ENCODE measurements around the gene WWTR1. TPM values are rescaled to one million over a fixed set of nuclear protein-coding genes. Genes with fewer than 3 reads are reported as not detected.

WWTR1 gene
- total RNA-seq, 1 donor from 2014 or later: 0.73 TPM

GRCh38 chr3:149527531-149528339 is 130.1 kb downstream of the WWTR1 start:
- intact Hi-C loops (cut with micrococcal nuclease): no loop called here
- no peaks in the 10 kb centered on the region for H3K36me3 Mint-ChIP-seq (ENCODE audit: low read depth)
- TF ChIP-seq, protein P1, sequence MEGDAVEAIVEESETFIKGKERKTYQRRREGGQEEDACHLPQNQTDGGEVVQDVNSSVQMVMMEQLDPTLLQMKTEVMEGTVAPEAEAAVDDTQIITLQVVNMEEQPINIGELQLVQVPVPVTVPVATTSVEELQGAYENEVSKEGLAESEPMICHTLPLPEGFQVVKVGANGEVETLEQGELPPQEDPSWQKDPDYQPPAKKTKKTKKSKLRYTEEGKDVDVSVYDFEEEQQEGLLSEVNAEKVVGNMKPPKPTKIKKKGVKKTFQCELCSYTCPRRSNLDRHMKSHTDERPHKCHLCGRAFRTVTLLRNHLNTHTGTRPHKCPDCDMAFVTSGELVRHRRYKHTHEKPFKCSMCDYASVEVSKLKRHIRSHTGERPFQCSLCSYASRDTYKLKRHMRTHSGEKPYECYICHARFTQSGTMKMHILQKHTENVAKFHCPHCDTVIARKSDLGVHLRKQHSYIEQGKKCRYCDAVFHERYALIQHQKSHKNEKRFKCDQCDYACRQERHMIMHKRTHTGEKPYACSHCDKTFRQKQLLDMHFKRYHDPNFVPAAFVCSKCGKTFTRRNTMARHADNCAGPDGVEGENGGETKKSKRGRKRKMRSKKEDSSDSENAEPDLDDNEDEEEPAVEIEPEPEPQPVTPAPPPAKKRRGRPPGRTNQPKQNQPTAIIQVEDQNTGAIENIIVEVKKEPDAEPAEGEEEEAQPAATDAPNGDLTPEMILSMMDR (IDR thresholded peaks at IDR 0.05): no peak
- CTCF ChIA-PET: interaction anchor here (0.6 kb wide), 1 partner anchor 19 kb away, joined by 3 read pairs; no protein-coding TSS in a partner anchor
- peaks cover 3% of the 10 kb centered on the region for H3K27me3 Mint-ChIP-seq
- POLR2A ChIA-PET: no interaction called here
- H3K27ac Mint-ChIP-seq: no peak overlapping the region
- peaks cover 7% of the 10 kb centered on the region for H3K4me1 Mint-ChIP-seq
- ATAC-seq (ENCODE audit: low read depth) (no peak), DNase-seq (no peak)
- H3K9me3 Mint-ChIP-seq: no peaks in the 10 kb centered on the region
- H3K4me3 Mint-ChIP-seq: no peak overlapping the region

- ChIA-PET CTCF (interaction anchor here (0.6 kb wide), 1 partner anchor 105 kb away, joined by 3 read pairs; no protein-coding TSS in a partner anchor), POLR2A (no interaction called here)
- no peaks in the 10 kb centered on the region for H3K4me1 Mint-ChIP-seq
- TF ChIP-seq, protein P1 (IDR thresholded peaks at IDR 0.05): no peak
- no peak overlapping the region for H3K4me3 Mint-ChIP-seq
- intact Hi-C loops (cut with micrococcal nuclease): no loop called here
- peaks cover 4% of the 10 kb centered on the region for H3K27me3 Mint-ChIP-seq
- ATAC-seq (ENCODE audit: low read depth) (no peak), DNase-seq (no peak)
- no peaks in the 10 kb centered on the region for H3K9me3 Mint-ChIP-seq
- no peak overlapping the region for H3K27ac Mint-ChIP-seq
- no peaks in the 10 kb centered on the region for H3K36me3 Mint-ChIP-seq (ENCODE audit: low read depth)
Measured at GRCh38 chr3:149523512-149524299, 134.1 kb downstream of the WWTR1 start.

DNA sequence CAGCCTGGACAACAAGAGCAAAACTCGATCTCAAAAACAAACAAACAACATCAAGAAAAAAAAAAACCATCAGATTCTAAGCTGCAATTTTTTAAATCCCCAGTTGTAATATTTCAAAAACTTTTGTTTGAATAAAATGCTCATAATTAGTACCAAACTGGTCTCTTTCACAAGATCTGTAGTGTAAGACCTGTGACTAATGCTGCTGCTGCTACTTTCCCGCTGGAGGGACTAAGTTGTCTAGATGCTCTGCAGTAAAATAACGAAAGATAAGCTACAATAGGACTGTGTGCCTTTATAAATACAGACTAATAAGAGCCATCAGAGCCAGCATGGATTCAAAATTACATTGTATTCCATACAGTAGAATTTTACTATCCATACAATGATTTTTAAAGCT is 137.9 kb downstream of the WWTR1 start:
- no peaks in the 10 kb centered on the region for H3K4me1 Mint-ChIP-seq
- DNase-seq: no peak
- CTCF ChIA-PET: no interaction called here

DNA sequence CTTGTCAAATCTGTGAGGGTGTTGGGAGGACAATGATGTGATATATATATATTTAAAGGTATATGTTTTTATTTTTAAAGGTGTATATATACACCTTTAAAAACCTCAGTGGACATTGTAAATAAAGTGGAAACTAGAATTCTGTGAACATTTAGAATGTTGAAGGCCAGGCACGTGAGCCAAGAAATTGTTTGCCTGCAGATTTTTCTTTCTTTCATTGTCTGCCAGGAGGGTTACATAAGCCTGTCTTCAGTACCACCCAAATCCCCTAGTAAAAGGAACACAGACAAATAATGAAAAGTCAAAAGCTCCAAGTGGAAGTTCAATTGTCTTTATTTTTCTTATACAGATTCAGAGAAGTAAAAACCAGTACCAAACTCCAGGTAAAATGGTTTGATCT is 140.9 kb downstream of the WWTR1 start:
- no peak for DNase-seq
- no peaks in the 10 kb centered on the region for H3K9me3 Mint-ChIP-seq
- peaks cover 12% of the 10 kb centered on the region for H3K27me3 Mint-ChIP-seq
- peaks cover 2% of the 10 kb centered on the region for H3K4me1 Mint-ChIP-seq
- TF ChIP-seq, protein P1 (IDR thresholded peaks at IDR 0.05): no peak
- no peak for ATAC-seq (ENCODE audit: low read depth)
- intact Hi-C loops (cut with micrococcal nuclease): loop anchor here (10.0 kb wide), 1 partner anchor 668 kb away; no protein-coding TSS in a partner anchor
- H3K36me3 Mint-ChIP-seq (ENCODE audit: low read depth): no peaks in the 10 kb centered on the region
- no peak overlapping the region for H3K27ac Mint-ChIP-seq
- ChIA-PET CTCF (no interaction called here), POLR2A (no interaction called here)
- no peak overlapping the region for H3K4me3 Mint-ChIP-seq

More for the DNA sequence above, 137.9 kb downstream of the WWTR1 start:
- intact Hi-C loops (cut with micrococcal nuclease): loop anchor here (10.0 kb wide), 1 partner anchor 665 kb away; no protein-coding TSS in a partner anchor
- Mint-ChIP-seq H3K36me3 (ENCODE audit: low read depth) (no peaks in the 10 kb centered on the region), H3K9me3 (no peaks in the 10 kb centered on the region), H3K27me3 (peaks cover 5% of the 10 kb centered on the region), H3K27ac (no peak overlapping the region), H3K4me3 (no peak overlapping the region)
- no peak for ATAC-seq (ENCODE audit: low read depth)
- POLR2A ChIA-PET: no interaction called here
- TF ChIP-seq, protein P1 (IDR thresholded peaks at IDR 0.05): no peak

- CTCF ChIA-PET: interaction anchor here (1.3 kb wide), 1 partner anchor 13 kb away, joined by 3 read pairs; no protein-coding TSS in a partner anchor
Measured at GRCh38 chr3:149515249-149515648, 142.6 kb downstream of the WWTR1 start.

More at GRCh38 chr3:149515249-149515648, 142.6 kb downstream of the WWTR1 start:
- ATAC-seq (ENCODE audit: low read depth) (no peak), DNase-seq (no peak)
- intact Hi-C loops (cut with micrococcal nuclease): loop anchor here (10.0 kb wide), 1 partner anchor 670 kb away; no protein-coding TSS in a partner anchor
- Mint-ChIP-seq H3K36me3 (ENCODE audit: low read depth) (no peaks in the 10 kb centered on the region), H3K27ac (no peak overlapping the region), H3K9me3 (no peaks in the 10 kb centered on the region), H3K4me1 (peaks cover 2% of the 10 kb centered on the region), H3K4me3 (no peak overlapping the region), H3K27me3 (peaks cover 14% of the 10 kb centered on the region)
- POLR2A ChIA-PET: no interaction called here
- TF ChIP-seq, protein P1 (IDR thresholded peaks at IDR 0.05): no peak
